ENCODE results near the gene LHFPL3. TPM values are rescaled to one million over a fixed set of nuclear protein-coding genes. Genes with fewer than 3 reads are reported as not detected.
A peak's percentile ranks its signal among the peaks of the same experiment; 100 is the strongest.
"Not testable (repeated sequence)": the region's sequence is repeated elsewhere in the genome, so short reads cannot be mapped to it uniquely, and the experiment has no call there.

Gene LHFPL3
- total RNA-seq, 2 donors from 2014 or later = not detected

GRCh38 chr7:104926189-104926588, 597.8 kb downstream of the LHFPL3 start:
- ATAC-seq; DNase-seq (ENCODE audit: low spot score in 2 of 2); H3K36me3 Mint-ChIP-seq; H3K27ac Mint-ChIP-seq; H3K9me3 Mint-ChIP-seq: not testable (repeated sequence)

DNA sequence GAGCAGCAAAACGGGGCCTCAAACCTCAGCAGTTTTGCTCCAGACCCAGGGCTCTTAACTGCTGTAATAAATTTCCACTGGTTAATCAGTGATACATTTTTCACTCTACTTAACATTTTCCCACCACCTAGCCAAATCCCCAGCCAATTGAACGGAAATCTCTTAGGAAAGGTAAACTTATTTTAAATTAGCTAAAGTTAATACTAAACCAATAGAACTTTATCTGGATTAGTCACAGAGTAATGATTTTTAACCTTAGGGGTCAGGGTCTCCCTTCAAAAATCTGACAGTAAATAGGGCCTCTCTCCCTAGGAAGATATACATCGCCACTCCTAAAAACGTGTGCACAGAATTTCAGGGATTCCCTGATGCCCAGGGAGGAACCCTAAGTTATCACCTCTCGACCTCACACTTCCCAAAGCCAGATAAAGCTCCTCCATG, 598.2 kb downstream of the LHFPL3 start:
- ATAC-seq = no peak
- H3K27ac Mint-ChIP-seq = no peak overlapping the region

GRCh38 chr7:104927055-104927454, 598.7 kb downstream of the LHFPL3 start:
- ATAC-seq = no peak
- no peak overlapping the region for H3K27ac Mint-ChIP-seq
- H3K9me3 Mint-ChIP-seq = no peaks in the 10 kb centered on the region
- no peaks in the 10 kb centered on the region for H3K36me3 Mint-ChIP-seq
- no peak for DNase-seq (ENCODE audit: low spot score in 2 of 2)

More for the DNA sequence above, 598.2 kb downstream of the LHFPL3 start:
- DNase-seq (ENCODE audit: low spot score in 2 of 2) = no peak
- Mint-ChIP-seq H3K36me3 (no peaks in the 10 kb centered on the region), H3K9me3 (no peaks in the 10 kb centered on the region)

DNA sequence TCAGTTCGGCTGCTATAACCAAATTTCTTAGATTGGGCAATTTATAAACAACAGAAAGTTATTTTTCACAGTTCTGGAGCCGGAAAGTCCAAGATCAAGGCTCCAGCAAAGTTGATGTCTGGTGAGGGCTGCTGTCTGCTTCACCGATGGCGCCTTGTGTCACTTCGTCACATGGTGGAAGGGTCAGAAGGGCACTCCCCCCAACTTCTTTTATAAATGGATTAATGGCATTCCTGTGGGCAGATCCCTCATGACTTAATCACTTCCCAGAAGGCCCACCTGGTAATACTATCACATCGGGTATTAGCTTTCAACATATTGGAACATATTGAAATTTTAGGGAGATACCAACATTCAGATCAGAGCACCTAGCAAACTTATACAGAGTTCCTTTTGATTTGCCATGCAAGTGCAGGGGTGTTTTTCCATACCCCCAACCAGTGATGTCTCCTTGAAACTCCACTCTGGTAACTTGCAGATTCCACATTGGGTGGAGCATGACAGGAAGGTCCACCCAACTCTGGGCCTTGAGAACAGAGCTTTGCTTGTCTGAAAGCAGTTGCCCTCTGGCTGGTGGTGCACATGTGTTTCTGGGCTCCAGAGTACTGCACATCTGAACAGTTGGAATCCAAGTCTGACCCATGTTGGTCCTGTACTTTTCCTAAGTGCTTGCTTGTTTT, 600.5 kb downstream of the LHFPL3 start:
- Mint-ChIP-seq H3K9me3 (no peaks in the 10 kb centered on the region), H3K27ac (no peak overlapping the region), H3K36me3 (no peaks in the 10 kb centered on the region)
- ATAC-seq = no peak
- DNase-seq (ENCODE audit: low spot score in 2 of 2) = no peak

DNA sequence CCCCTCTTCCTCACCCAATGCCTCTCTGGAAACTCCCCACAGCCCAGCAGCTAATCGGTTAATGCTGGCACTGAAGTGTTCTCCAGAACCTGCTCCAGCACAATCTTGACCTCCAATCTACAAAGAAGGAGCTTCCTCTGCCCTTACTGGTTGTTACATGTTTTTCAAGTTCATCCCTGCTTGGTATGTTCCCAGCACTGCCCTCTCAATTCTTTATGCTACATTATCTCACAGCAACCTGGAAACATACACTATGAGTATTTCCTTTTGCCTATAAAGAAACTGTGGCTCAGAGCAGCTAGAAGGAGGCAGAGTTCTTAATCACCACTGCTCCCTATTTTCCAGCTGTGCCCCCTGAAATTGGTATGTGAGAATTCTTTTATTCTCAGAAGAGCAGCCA, 601.5 kb downstream of the LHFPL3 start:
- Mint-ChIP-seq H3K9me3 (no peaks in the 10 kb centered on the region), H3K27ac (no peak overlapping the region), H3K36me3 (no peaks in the 10 kb centered on the region)
- no peak for ATAC-seq
- DNase-seq (ENCODE audit: low spot score in 2 of 2) = no peak

DNA sequence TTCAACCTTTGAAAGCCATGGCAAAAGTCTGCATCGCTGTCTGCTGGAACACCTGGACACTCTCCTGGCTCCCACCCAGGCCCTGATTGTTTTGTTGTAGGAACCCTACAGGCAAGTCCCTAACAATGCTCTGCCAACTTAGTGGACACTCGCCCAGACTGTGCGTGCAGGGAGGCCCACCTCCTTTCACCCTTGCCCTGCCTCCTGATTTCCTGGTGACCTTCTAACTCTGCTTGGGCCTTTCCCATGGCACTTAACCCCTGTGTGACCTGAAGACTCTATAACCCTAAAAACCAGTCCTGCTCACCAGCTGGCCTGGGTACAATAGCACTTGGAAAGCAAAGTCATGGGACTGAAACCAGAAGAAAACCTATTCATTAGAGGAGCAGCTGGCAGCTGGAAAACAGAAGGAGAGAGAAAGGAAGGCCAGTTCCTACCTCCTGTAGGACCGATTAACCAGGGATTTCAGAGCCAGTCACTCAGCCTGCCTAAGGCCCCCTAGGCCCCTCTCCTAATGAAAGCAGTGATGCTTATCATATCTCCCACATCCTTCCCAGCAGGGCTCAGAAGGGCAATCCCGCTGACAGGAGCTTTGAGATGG, 602.9 kb downstream of the LHFPL3 start:
- Mint-ChIP-seq H3K36me3 (no peaks in the 10 kb centered on the region), H3K27ac (no peak overlapping the region), H3K9me3 (no peaks in the 10 kb centered on the region)
- no peak for DNase-seq (ENCODE audit: low spot score in 2 of 2)
- ATAC-seq = no peak

DNA sequence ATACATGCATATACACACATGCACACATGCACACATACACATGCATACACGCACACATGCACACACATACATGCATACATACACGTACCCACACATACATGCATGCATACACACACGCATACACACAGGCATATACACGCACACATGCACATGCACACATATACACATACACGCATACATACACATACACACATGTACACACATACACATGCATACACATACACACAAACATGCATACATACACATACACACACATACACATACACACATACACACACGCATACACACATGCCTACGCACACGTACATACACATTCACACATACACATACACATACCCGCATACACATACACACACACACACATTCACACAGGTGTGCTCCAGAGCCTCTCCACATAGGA, 604.6 kb downstream of the LHFPL3 start:
- Mint-ChIP-seq H3K9me3 (no peaks in the 10 kb centered on the region), H3K27ac (no peak overlapping the region), H3K36me3 (no peaks in the 10 kb centered on the region)
- ATAC-seq (no peak), DNase-seq (ENCODE audit: low spot score in 2 of 2) (no peak)

GRCh38 chr7:104933521-104933988, 605.2 kb downstream of the LHFPL3 start:
- no peaks in the 10 kb centered on the region for H3K9me3 Mint-ChIP-seq
- ATAC-seq = no peak
- DNase-seq (ENCODE audit: low spot score in 2 of 2) = no peak
- no peaks in the 10 kb centered on the region for H3K36me3 Mint-ChIP-seq
- no peak overlapping the region for H3K27ac Mint-ChIP-seq

DNA sequence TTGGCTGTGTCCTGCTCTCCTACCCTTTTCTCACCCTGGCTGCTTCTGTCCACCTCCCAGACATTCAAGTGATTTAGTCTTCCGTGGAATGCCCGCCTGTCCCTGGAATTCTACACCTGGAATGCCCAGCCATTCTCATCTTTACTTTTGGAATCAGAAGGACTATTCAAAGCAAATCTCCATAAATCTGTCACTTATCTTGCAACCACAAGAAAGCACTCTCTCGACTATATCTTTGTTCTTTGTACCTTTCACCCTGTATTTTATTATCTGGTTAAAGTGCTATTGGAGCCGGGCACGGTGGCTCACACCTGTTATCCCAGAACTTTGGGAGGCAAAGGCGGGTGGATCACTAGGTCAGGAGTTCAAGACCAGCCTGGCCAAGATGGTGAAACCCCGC, 606.3 kb downstream of the LHFPL3 start:
- DNase-seq (ENCODE audit: low spot score in 2 of 2) (no peak), ATAC-seq (no peak)
- Mint-ChIP-seq H3K27ac (no peak overlapping the region), H3K36me3 (no peaks in the 10 kb centered on the region), H3K9me3 (no peaks in the 10 kb centered on the region)

GRCh38 chr7:104935276-104935675, 606.9 kb downstream of the LHFPL3 start:
- Mint-ChIP-seq H3K36me3 (no peaks in the 10 kb centered on the region), H3K27ac (no peak overlapping the region), H3K9me3 (no peaks in the 10 kb centered on the region)
- no peak for ATAC-seq
- no peak for DNase-seq (ENCODE audit: low spot score in 2 of 2)

- DNase-seq (ENCODE audit: low spot score in 2 of 2) (no peak), ATAC-seq (no peak)
- Mint-ChIP-seq H3K36me3 (peaks cover 12% of the 10 kb centered on the region in 2 donors), H3K27ac (no peak overlapping the region), H3K9me3 (no peaks in the 10 kb centered on the region)
Measured at GRCh38 chr7:104936546-104936945, 608.1 kb downstream of the LHFPL3 start.

GRCh38 chr7:104937489-104937888, 609.1 kb downstream of the LHFPL3 start:
- H3K27ac Mint-ChIP-seq; DNase-seq (ENCODE audit: low spot score in 2 of 2); H3K9me3 Mint-ChIP-seq; ATAC-seq: not testable (repeated sequence)
- peaks cover 19 to 22% of the 10 kb centered on the region in 2 donors for H3K36me3 Mint-ChIP-seq

- Mint-ChIP-seq H3K9me3 (no peaks in the 10 kb centered on the region), H3K36me3 (peaks cover 23 to 30% of the 10 kb centered on the region in 2 donors), H3K27ac (peak overlapping the region in 1 of 2 donors; percentile 69)
- DNase-seq (ENCODE audit: low spot score in 2 of 2) (no peak), ATAC-seq (no peak)
Measured at GRCh38 chr7:104938741-104939390, 610.5 kb downstream of the LHFPL3 start.

GRCh38 chr7:104940023-104940710, 611.8 kb downstream of the LHFPL3 start:
- ATAC-seq (no peak), DNase-seq (ENCODE audit: low spot score in 2 of 2) (no peak)
- Mint-ChIP-seq H3K27ac (peak overlapping the region in 1 of 2 donors; percentile 100), H3K9me3 (no peaks in the 10 kb centered on the region), H3K36me3 (peaks cover 23 to 30% of the 10 kb centered on the region in 2 donors)

- DNase-seq (ENCODE audit: low spot score in 2 of 2) (peak; percentile 75 to 90), ATAC-seq (peak; percentile 53 to 58)
- Mint-ChIP-seq H3K9me3 (peaks cover 0 to 4% of the 10 kb centered on the region in 2 donors), H3K36me3 (peaks cover 23 to 49% of the 10 kb centered on the region in 2 donors), H3K27ac (peak overlapping the region; percentile 100)
Measured at GRCh38 chr7:104943502-104944343, 615.3 kb downstream of the LHFPL3 start.

GRCh38 chr7:104945599-104945956, 617.2 kb downstream of the LHFPL3 start:
- Mint-ChIP-seq H3K36me3 (peaks cover 21 to 47% of the 10 kb centered on the region in 2 donors), H3K9me3 (peaks cover 0 to 4% of the 10 kb centered on the region in 2 donors), H3K27ac (peak overlapping the region; percentile 100)
- no peak for DNase-seq (ENCODE audit: low spot score in 2 of 2)
- no peak for ATAC-seq
